HepG2 (cell line): Measurements from ENCODE around the gene ANKRD55. TPM values are rescaled to one million over a fixed set of nuclear protein-coding genes. Genes with fewer than 3 reads are reported as not detected.

Experiments used
- FOXK1 ChIP-seq: sonication (generic); formaldehyde crosslinking; IDR thresholded peaks from 2 replicates; pipeline ENCODE4 v1.4.0; 2020; ENCODE audit warnings: low read depth, missing genetic modification reagents, borderline replicate concordance
- HNF4G ChIP-seq, 2 experiments: sonication (generic) in 1 of 2; formaldehyde crosslinking in 1 of 2; IDR thresholded peaks; 2 replicates each; pipeline versions ENCODE4 v1.4.0 to v1.6.1; 2011 to 2020; ENCODE audit warnings: borderline replicate concordance in 2 of 2, low read depth in 2 of 2, mild to moderate bottlenecking in 2 of 2, low read length in 1 of 2, missing genetic modification reagents in 1 of 2, moderate library complexity in 1 of 2
- IKZF1 ChIP-seq: fragments of 450-650 bp; IDR thresholded peaks from 2 replicates; pipeline ENCODE4 v1.7.1; 2016
- KLF11 ChIP-seq: IDR thresholded peaks from 2 replicates; pipeline ENCODE4 v1.6.1; 2016; ENCODE audit warnings: missing compliant biosample characterization
- KMT2B ChIP-seq: IDR thresholded peaks from 2 replicates; pipeline ENCODE4 v1.6.1; 2016; ENCODE audit warnings: missing genetic modification reagents, missing compliant biosample characterization
- MLLT10 ChIP-seq: sonication (generic); formaldehyde crosslinking; IDR thresholded peaks from 2 replicates; pipeline ENCODE4 v1.4.0; 2020; ENCODE audit warnings: missing genetic modification reagents
- NFE2 ChIP-seq: sonication (generic); formaldehyde crosslinking; IDR thresholded peaks from 2 replicates; pipeline ENCODE4 v1.4.0; 2020; ENCODE audit warnings: missing genetic modification reagents
- NFIC ChIP-seq: IDR thresholded peaks from 2 replicates; pipeline ENCODE4 v1.6.1; 2012; ENCODE audit warnings: mild to moderate bottlenecking, low read length, inconsistent platforms
- NONO ChIP-seq, 2 experiments: fragments of 450-650 bp in 1 of 2; sonication (generic) in 1 of 2; formaldehyde crosslinking in 1 of 2; IDR thresholded peaks in 1 of 2; conservative IDR thresholded peaks in 1 of 2; 2 replicates each; pipeline versions ENCODE4 v1.6.1 to v1.8.0; 2017 to 2022; ENCODE audit warnings: mild to moderate bottlenecking in 1 of 2, missing genetic modification reagents in 1 of 2, moderate library complexity in 1 of 2
- NR2F1 ChIP-seq, 2 experiments: fragments of 450-650 bp in 1 of 2; formaldehyde crosslinking in 1 of 2; IDR thresholded peaks; 2 replicates each; pipeline versions ENCODE4 v1.5.0 to v1.6.1; 2016 to 2020; ENCODE audit warnings: mild to moderate bottlenecking in 1 of 2, missing compliant biosample characterization in 1 of 2, missing genetic modification reagents in 1 of 2, moderate library complexity in 1 of 2
- PHF21A ChIP-seq: sonication (generic); formaldehyde crosslinking; IDR thresholded peaks from 2 replicates; pipeline ENCODE4 v1.5.0; 2020; ENCODE audit warnings: mild to moderate bottlenecking, missing genetic modification reagents
- REPIN1 ChIP-seq: sonication (generic); formaldehyde crosslinking; IDR thresholded peaks from 2 replicates; pipeline ENCODE4 v1.8.0; 2022; ENCODE audit warnings: missing genetic modification reagents, low read depth, mild to moderate bottlenecking, borderline replicate concordance
- SALL1 ChIP-seq: sonication (generic); formaldehyde crosslinking; IDR thresholded peaks from 2 replicates; pipeline ENCODE4 v1.8.0; 2022; ENCODE audit warnings: mild to moderate bottlenecking, missing genetic modification reagents
- SKI ChIP-seq: fragments of 450-650 bp; IDR thresholded peaks from one replicate; pipeline ENCODE4 v1.6.1; 2018; ENCODE audit warnings: mild to moderate bottlenecking; ENCODE audit not compliant: partially characterized antibody
- ZFY ChIP-seq: sonication (generic); formaldehyde crosslinking; IDR thresholded peaks from 2 replicates; pipeline ENCODE4 v1.4.0; 2020; ENCODE audit warnings: missing genetic modification reagents
- ZMAT3 ChIP-seq: sonication (generic); formaldehyde crosslinking; conservative IDR thresholded peaks from 2 replicates; pipeline ENCODE4 v1.7.0; 2021; ENCODE audit warnings: missing genetic modification reagents
- ZNF12 ChIP-seq: sonication (generic); formaldehyde crosslinking; IDR thresholded peaks from 2 replicates; pipeline ENCODE4 v1.5.0; 2020; ENCODE audit warnings: missing genetic modification reagents
- polyA plus RNA-seq, 8 experiments: library from polyadenylated mRNA; depleted of rRNA in 3 of 8; stranded (reverse) in 7 of 8; unstranded in 1 of 8; fragments of >200 nt; fragmentation: Illumina TruSeq in 4 of 8; extraction: Trizol in 4 of 8; gene quantifications; 2 replicates each; pipeline versions ENCODE4 v1.2.1 to v1.2.3, GENCODE V29; 2011 to 2016; ENCODE audit warnings: low read depth in 4 of 8, missing spikeins in 1 of 8, mixed read lengths in 1 of 8; ENCODE audit not compliant: insufficient read depth in 1 of 8
- total RNA-seq, 5 experiments: library from RNA; depleted of rRNA; stranded (reverse); fragments of >200 nt; fragmentation: Illumina TruSeq; extraction: Trizol; gene quantifications; 2 replicates each; pipeline ENCODE4 v1.2.3, GENCODE V29; 2016; ENCODE audit warnings: low read depth in 1 of 5
- TF ChIP-seq, protein P1 (sequence below): sonication (generic); formaldehyde crosslinking; IDR thresholded peaks from 2 replicates; pipeline ENCODE4 v1.8.0; 2022; ENCODE audit warnings: missing genetic modification reagents, mild to moderate bottlenecking, borderline replicate concordance
- TF ChIP-seq, protein P2 (sequence below): sonication (generic); formaldehyde crosslinking; IDR thresholded peaks from 2 replicates; pipeline ENCODE4 v1.4.0; 2020; ENCODE audit warnings: missing genetic modification reagents
- TF ChIP-seq, protein P3 (sequence below): sonication (generic); formaldehyde crosslinking; IDR thresholded peaks from 2 replicates; pipeline ENCODE4 v1.9.0; 2021; ENCODE audit warnings: missing genetic modification reagents, borderline replicate concordance

Gene ANKRD55
- total and polyA plus RNA-seq, 2 of the 13 experiments (the other 11 are each of a cell fraction or from before 2014, with no cell fraction given), result 0.11 to 0.28 TPM

DNA sequence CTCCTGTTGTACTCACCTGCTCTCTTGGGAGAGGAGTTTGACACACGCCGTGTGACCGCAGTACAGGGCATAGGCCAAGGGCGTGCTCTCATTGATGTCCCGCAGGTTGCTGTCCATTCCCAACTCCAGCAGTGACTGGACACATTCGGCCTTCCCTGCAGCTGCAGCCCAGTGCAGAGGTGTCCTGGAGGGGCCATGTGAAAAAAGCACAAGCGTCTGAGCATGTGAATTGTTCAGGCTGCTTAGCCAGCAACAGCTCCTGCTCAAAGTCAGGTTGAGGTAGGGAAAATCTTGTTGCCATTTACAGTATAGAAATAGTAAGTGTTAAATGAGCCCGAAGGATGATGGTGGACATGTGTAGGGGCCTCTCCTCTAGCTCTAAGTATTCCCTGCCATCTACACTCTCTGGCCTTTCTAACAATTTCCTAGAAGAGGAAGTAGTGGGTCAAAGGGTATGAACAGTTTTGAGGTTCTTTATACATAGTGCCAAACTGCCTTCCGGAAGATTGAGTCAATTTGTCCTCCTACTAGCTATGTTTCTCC, 116.5 kb downstream of the ANKRD55 start (continued):
- TF ChIP-seq REPIN1 (CRISPR knock-in tag), result 0 out of 2 replicates have a peak, but pooled peaks have one; percentile 44
- peak; percentile 88 for TF ChIP-seq NFE2 (CRISPR knock-in tag)
- TF ChIP-seq KLF11 (CRISPR knock-in tag), result 0 out of 2 replicates have a peak, but pooled peaks have one; percentile 53
- 0 out of 2 replicates have a peak, but pooled peaks have one; percentile 33 for TF ChIP-seq KMT2B
- TF ChIP-seq, protein P1, sequence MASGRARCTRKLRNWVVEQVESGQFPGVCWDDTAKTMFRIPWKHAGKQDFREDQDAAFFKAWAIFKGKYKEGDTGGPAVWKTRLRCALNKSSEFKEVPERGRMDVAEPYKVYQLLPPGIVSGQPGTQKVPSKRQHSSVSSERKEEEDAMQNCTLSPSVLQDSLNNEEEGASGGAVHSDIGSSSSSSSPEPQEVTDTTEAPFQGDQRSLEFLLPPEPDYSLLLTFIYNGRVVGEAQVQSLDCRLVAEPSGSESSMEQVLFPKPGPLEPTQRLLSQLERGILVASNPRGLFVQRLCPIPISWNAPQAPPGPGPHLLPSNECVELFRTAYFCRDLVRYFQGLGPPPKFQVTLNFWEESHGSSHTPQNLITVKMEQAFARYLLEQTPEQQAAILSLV, result no peak
- TF ChIP-seq, protein P2, sequence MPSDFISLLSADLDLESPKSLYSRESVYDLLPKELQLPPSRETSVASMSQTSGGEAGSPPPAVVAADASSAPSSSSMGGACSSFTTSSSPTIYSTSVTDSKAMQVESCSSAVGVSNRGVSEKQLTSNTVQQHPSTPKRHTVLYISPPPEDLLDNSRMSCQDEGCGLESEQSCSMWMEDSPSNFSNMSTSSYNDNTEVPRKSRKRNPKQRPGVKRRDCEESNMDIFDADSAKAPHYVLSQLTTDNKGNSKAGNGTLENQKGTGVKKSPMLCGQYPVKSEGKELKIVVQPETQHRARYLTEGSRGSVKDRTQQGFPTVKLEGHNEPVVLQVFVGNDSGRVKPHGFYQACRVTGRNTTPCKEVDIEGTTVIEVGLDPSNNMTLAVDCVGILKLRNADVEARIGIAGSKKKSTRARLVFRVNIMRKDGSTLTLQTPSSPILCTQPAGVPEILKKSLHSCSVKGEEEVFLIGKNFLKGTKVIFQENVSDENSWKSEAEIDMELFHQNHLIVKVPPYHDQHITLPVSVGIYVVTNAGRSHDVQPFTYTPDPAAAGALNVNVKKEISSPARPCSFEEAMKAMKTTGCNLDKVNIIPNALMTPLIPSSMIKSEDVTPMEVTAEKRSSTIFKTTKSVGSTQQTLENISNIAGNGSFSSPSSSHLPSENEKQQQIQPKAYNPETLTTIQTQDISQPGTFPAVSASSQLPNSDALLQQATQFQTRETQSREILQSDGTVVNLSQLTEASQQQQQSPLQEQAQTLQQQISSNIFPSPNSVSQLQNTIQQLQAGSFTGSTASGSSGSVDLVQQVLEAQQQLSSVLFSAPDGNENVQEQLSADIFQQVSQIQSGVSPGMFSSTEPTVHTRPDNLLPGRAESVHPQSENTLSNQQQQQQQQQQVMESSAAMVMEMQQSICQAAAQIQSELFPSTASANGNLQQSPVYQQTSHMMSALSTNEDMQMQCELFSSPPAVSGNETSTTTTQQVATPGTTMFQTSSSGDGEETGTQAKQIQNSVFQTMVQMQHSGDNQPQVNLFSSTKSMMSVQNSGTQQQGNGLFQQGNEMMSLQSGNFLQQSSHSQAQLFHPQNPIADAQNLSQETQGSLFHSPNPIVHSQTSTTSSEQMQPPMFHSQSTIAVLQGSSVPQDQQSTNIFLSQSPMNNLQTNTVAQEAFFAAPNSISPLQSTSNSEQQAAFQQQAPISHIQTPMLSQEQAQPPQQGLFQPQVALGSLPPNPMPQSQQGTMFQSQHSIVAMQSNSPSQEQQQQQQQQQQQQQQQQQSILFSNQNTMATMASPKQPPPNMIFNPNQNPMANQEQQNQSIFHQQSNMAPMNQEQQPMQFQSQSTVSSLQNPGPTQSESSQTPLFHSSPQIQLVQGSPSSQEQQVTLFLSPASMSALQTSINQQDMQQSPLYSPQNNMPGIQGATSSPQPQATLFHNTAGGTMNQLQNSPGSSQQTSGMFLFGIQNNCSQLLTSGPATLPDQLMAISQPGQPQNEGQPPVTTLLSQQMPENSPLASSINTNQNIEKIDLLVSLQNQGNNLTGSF (CRISPR knock-in tag), result no peak
- TF ChIP-seq IKZF1, result no peak
- peak; percentile 97 for TF ChIP-seq SALL1 (CRISPR knock-in tag)
- TF ChIP-seq ZFY, result peak; percentile 68
- peak; percentile 64; the same call in 1 of the 2 replicates for TF ChIP-seq ZMAT3 (CRISPR knock-in tag)
- peak; percentile 54; the same call in 1 of the 2 replicates for TF ChIP-seq ZNF12 (CRISPR knock-in tag)
- no peak for TF ChIP-seq NONO (IDR thresholded peaks at IDR 0.05)
- TF ChIP-seq NONO (CRISPR knock-in tag; conservative IDR thresholded peaks at IDR 0.05), result no peak; the same call in 1 of the 2 replicates
- no peak for TF ChIP-seq NFIC
- peak; percentile 82 for TF ChIP-seq HNF4G (IDR thresholded peaks at IDR 0.05; ENCODE audit: borderline replicate concordance, low read depth, low read length)
- TF ChIP-seq HNF4G (CRISPR knock-in tag; IDR thresholded peaks at IDR 0.05; ENCODE audit: borderline replicate concordance, low read depth), result no peak; the same call in 1 of the 2 replicates
- TF ChIP-seq PHF21A (CRISPR knock-in tag), result peak; percentile 80
- peak; percentile 65; the same call in 1 of the 2 replicates for TF ChIP-seq FOXK1 (CRISPR knock-in tag)
- no peak for TF ChIP-seq SKI
- peak; percentile 97 to 98 for TF ChIP-seq NR2F1 (CRISPR knock-in tag; IDR thresholded peaks at IDR 0.05)
- TF ChIP-seq, protein P3, sequence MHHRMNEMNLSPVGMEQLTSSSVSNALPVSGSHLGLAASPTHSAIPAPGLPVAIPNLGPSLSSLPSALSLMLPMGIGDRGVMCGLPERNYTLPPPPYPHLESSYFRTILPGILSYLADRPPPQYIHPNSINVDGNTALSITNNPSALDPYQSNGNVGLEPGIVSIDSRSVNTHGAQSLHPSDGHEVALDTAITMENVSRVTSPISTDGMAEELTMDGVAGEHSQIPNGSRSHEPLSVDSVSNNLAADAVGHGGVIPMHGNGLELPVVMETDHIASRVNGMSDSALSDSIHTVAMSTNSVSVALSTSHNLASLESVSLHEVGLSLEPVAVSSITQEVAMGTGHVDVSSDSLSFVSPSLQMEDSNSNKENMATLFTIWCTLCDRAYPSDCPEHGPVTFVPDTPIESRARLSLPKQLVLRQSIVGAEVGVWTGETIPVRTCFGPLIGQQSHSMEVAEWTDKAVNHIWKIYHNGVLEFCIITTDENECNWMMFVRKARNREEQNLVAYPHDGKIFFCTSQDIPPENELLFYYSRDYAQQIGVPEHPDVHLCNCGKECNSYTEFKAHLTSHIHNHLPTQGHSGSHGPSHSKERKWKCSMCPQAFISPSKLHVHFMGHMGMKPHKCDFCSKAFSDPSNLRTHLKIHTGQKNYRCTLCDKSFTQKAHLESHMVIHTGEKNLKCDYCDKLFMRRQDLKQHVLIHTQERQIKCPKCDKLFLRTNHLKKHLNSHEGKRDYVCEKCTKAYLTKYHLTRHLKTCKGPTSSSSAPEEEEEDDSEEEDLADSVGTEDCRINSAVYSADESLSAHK (CRISPR knock-in tag), result no peak
- TF ChIP-seq MLLT10 (CRISPR knock-in tag), result no peak
